ENCODE results near the gene DNMBP.

DNA sequence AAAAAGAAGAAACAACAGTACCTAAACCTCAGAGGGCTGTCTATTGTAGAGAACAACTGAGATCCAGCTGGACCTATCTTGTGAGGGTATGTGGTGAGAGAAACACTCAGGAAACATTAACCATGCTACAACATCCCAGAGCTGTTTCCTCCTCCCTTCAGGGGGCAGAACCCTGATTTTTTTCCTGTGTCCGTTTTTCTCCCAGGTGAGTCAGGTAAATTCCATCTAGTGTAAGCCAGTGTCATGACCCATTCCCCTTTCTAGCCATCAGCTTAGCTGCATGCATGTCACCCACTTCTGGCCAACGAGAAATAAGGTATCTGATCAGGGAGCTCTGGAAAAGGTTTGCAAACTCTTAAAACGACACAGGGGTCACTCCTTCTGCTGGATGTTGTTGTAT lies 103.8 kb downstream of the DNMBP start:
- TF ChIP-seq POLR2A (IDR thresholded peaks at IDR 0.05) (no peak), EP300 (IDR thresholded peaks at IDR 0.05) (no peak)
- TF ChIP-seq, protein P1, sequence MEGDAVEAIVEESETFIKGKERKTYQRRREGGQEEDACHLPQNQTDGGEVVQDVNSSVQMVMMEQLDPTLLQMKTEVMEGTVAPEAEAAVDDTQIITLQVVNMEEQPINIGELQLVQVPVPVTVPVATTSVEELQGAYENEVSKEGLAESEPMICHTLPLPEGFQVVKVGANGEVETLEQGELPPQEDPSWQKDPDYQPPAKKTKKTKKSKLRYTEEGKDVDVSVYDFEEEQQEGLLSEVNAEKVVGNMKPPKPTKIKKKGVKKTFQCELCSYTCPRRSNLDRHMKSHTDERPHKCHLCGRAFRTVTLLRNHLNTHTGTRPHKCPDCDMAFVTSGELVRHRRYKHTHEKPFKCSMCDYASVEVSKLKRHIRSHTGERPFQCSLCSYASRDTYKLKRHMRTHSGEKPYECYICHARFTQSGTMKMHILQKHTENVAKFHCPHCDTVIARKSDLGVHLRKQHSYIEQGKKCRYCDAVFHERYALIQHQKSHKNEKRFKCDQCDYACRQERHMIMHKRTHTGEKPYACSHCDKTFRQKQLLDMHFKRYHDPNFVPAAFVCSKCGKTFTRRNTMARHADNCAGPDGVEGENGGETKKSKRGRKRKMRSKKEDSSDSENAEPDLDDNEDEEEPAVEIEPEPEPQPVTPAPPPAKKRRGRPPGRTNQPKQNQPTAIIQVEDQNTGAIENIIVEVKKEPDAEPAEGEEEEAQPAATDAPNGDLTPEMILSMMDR (IDR thresholded peaks at IDR 0.05) = no peak

Measured in tibial nerve (tissue), 4 donors.